ENCODE data around the gene MTHFR. TPM values are rescaled to one million over a fixed set of nuclear protein-coding genes. Genes with fewer than 3 reads are reported as not detected.

Gene MTHFR
- total RNA-seq, 1 donor from 2014 or later: 45.4 TPM

- intact Hi-C loops (cut with DNase I): no loop called here
- H3K9me3 ChIP-seq: no peaks in the 10 kb centered on the region
- no peak overlapping the region for H3K27ac ChIP-seq
- ATAC-seq: no peak
- no peak overlapping the region for H3K4me3 ChIP-seq
- DNase-seq: peak; percentile 7
- H3K36me3 ChIP-seq: peaks cover 98% of the 10 kb centered on the region
- TF ChIP-seq, protein P1, sequence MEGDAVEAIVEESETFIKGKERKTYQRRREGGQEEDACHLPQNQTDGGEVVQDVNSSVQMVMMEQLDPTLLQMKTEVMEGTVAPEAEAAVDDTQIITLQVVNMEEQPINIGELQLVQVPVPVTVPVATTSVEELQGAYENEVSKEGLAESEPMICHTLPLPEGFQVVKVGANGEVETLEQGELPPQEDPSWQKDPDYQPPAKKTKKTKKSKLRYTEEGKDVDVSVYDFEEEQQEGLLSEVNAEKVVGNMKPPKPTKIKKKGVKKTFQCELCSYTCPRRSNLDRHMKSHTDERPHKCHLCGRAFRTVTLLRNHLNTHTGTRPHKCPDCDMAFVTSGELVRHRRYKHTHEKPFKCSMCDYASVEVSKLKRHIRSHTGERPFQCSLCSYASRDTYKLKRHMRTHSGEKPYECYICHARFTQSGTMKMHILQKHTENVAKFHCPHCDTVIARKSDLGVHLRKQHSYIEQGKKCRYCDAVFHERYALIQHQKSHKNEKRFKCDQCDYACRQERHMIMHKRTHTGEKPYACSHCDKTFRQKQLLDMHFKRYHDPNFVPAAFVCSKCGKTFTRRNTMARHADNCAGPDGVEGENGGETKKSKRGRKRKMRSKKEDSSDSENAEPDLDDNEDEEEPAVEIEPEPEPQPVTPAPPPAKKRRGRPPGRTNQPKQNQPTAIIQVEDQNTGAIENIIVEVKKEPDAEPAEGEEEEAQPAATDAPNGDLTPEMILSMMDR (IDR thresholded peaks at IDR 0.05): no peak
- H3K27me3 ChIP-seq: no peaks in the 10 kb centered on the region
- no peaks in the 10 kb centered on the region for H3K4me1 ChIP-seq
These were observed 21.2 kb upstream of the MTHFR start for GRCh38 chr1:11826946-11827345.

DNA sequence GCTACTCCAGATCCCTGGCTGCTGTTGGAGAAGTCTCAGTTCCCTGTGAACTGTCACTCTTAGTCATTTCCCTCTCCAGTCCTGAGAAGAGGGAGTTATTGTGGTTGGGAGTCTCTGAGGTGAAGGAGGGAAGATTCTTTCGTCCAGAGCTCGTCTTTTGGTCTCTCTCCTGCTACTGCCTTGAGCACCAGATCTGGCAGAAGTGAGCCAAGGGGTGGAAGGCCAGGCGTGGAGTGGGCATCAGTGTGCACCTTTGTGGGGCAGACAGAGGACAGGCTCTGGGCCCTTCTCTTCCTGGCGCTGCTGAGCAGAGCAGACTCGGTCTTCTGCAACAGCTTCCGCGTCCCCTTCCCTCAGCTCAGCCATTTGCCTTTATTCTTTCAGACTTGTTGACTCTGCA, 19.4 kb upstream of the MTHFR start:
- H3K4me3 ChIP-seq: no peak overlapping the region
- H3K9me3 ChIP-seq: no peaks in the 10 kb centered on the region
- H3K27me3 ChIP-seq: no peaks in the 10 kb centered on the region
- DNase-seq: peak; percentile 23
- ATAC-seq: no peak
- TF ChIP-seq, protein P1 (IDR thresholded peaks at IDR 0.05): no peak
- no peaks in the 10 kb centered on the region for H3K4me1 ChIP-seq
- H3K27ac ChIP-seq: no peak overlapping the region
- peaks cover 98% of the 10 kb centered on the region for H3K36me3 ChIP-seq
- intact Hi-C loops (cut with DNase I): no loop called here

DNA sequence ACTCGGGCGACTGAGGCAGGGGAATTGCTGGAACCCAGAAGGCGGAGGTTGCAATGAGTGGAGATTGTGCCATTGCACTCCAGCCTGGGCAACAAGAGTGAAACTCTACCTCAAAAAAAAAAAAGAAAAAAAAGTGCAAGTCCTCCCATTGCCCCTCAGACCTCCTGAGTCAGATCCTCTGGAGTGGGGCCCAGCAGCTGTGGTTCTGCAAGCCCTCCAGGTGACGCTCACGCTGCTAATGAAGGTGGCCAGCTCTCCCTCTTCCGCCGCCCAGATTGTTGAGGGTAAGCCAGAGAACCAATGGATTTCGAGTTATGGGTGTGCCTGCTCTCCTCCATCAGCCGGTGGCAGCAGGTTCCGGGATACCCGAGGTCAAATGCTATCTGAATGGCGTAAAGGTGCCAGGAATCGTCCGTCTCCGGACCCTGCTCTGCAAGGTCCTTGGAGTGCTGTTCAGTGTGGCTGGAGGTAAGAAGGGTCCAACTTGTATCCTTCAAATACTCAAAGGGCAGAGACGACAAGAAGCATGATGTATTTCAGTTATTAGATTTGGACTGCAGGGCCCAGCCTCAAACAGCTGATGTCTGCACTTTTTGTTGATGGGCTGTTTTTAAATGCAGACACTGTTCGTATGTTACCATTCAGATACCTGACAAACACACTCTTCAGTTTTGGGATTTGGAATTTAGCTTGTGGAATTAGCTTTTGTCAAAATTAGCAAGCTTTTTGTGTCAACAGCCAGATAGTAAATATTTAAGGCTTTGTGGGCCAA, 17.8 kb upstream of the MTHFR start:
- peak; percentile 28 for DNase-seq

DNA sequence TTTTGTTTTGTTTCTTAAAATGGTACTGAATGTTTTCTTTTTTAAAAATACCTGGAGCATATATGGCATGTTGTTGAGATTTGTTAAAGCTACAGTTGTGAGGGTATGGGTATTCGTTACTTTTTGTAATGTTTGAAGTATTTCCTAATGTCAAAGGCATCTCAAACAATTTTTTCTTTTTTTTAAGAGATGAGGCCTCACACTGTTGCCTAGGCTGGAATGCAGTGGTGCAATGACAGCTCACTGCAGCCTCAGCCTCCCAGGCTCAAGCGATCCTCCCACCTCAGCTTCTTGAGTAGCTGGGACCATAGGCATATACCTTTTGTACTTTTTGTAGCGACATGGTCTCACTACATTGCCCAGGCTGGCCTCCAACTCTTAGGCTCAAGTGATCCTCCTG, 16.3 kb upstream of the MTHFR start:
- peaks cover 99% of the 10 kb centered on the region for H3K36me3 ChIP-seq
- H3K27me3 ChIP-seq: no peaks in the 10 kb centered on the region
- no peak for ATAC-seq
- no peak overlapping the region for H3K4me3 ChIP-seq
- H3K27ac ChIP-seq: no peak overlapping the region
- intact Hi-C loops (cut with DNase I): no loop called here
- no peaks in the 10 kb centered on the region for H3K9me3 ChIP-seq
- TF ChIP-seq, protein P1 (IDR thresholded peaks at IDR 0.05): no peak
- peak; percentile 0 for DNase-seq
- no peaks in the 10 kb centered on the region for H3K4me1 ChIP-seq

More for the DNA sequence above, 17.8 kb upstream of the MTHFR start:
- no peak overlapping the region for H3K4me3 ChIP-seq
- peaks cover 99% of the 10 kb centered on the region for H3K36me3 ChIP-seq
- intact Hi-C loops (cut with DNase I): no loop called here
- H3K27ac ChIP-seq: no peak overlapping the region
- no peak for ATAC-seq
- H3K9me3 ChIP-seq: no peaks in the 10 kb centered on the region
- TF ChIP-seq, protein P1 (IDR thresholded peaks at IDR 0.05): no peak
- H3K27me3 ChIP-seq: no peaks in the 10 kb centered on the region
- H3K4me1 ChIP-seq: no peaks in the 10 kb centered on the region

DNA sequence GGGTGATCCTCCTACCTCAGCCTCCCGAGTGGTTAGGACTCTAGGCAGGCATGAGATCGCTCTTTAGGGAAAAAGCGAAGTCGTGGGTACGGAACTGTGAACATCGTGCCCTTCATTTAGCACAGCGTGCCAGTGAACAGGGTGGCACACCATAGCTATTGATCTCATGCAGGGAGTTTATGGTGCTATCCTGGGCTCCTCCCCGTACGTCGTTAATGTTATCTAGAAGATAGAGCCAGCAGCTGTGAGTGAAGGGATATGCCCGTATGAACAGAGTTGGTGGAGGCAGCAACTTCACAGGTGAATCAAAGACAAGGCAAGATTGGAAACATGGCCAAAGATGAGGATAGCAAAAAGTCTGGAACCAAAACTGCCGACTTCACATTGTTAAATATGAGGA, 11.4 kb upstream of the MTHFR start:
- DNase-seq (peak; percentile 17), ATAC-seq (no peak)
- Histone ChIP-seq H3K4me1 (no peaks in the 10 kb centered on the region), H3K4me3 (no peak overlapping the region), H3K36me3 (peaks cover 85% of the 10 kb centered on the region), H3K27me3 (no peaks in the 10 kb centered on the region), H3K27ac (no peak overlapping the region), H3K9me3 (no peaks in the 10 kb centered on the region)
- TF ChIP-seq, protein P1 (IDR thresholded peaks at IDR 0.05): no peak
- intact Hi-C loops (cut with DNase I): no loop called here
